ENCODE measurements around the gene SNX11. TPM values are rescaled to one million over a fixed set of nuclear protein-coding genes. Genes with fewer than 3 reads are reported as not detected.
A peak's percentile ranks its signal among the peaks of the same experiment; 100 is the strongest.
"Not testable (repeated sequence)": the region's sequence is repeated elsewhere in the genome, so short reads cannot be mapped to it uniquely, and the experiment has no call there.

Gene SNX11
- total and polyA plus RNA-seq, 4 donors = 6.4 to 11.4 (median 8.5) TPM

DNA sequence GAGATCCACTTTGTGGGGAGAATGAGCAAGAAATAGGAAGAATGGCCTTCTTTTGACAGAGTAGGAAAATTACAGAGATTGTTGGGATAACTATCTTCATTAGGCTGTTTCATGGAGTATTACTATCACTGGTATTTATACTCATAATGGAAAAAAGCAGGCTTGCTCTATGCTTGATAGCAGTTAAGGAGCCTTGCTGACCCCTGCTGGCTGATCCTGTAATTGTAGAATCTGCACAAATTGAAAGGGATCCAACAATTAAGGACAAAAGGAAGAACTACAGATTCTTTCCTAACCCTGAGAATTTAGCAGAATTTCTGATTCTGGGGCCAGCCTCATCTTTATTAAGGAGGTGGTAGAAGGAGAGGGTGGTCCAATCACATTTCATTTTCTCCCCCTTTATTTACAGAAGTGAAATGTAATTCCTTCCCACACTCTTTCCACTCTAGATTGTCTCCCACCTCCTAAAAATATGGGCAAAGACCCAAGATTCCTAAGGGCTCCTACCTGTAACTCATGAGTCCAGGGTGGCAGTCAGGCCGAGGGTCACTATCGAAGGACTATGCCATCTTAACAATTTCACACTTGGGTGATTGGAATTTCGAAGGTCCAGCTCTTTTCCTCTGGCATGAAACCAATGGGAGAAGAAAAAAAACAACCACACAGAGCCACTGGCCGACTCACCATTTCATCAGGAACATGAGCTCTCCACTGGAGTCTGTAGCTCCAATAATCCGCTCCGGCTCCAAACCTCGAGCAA, 33.1 kb upstream of the SNX11 start:
- no peaks in the 10 kb centered on the region for H3K27me3 ChIP-seq (ENCODE audit: control insufficient read depth in 4 of 4, insufficient read depth in 4 of 4, low read length in 3 of 4)
- WGBS = 75% methylated on average over 7 of the region's 7 CpGs
- no peak overlapping the region for H3K4me3 ChIP-seq (ENCODE audit: low read depth in 1 of 3, low read length in 3 of 3)
- H3K4me1 ChIP-seq (ENCODE audit: control insufficient read depth in 4 of 4, insufficient read depth in 4 of 4, low read length in 3 of 4) = peaks cover 2 to 11% (median 8%) of the 10 kb centered on the region in 4 donors
- peak; percentile 99 for TF ChIP-seq RAD21 (IDR thresholded peaks at IDR 0.05)
- no peak for TF ChIP-seq HNF4A (conservative IDR thresholded peaks at IDR 0.05)
- TF ChIP-seq FOXA1 (IDR thresholded peaks at IDR 0.05) = no peak
- peak; percentile 21 for TF ChIP-seq YY1 (IDR thresholded peaks at IDR 0.05)
- TF ChIP-seq, protein P1, sequence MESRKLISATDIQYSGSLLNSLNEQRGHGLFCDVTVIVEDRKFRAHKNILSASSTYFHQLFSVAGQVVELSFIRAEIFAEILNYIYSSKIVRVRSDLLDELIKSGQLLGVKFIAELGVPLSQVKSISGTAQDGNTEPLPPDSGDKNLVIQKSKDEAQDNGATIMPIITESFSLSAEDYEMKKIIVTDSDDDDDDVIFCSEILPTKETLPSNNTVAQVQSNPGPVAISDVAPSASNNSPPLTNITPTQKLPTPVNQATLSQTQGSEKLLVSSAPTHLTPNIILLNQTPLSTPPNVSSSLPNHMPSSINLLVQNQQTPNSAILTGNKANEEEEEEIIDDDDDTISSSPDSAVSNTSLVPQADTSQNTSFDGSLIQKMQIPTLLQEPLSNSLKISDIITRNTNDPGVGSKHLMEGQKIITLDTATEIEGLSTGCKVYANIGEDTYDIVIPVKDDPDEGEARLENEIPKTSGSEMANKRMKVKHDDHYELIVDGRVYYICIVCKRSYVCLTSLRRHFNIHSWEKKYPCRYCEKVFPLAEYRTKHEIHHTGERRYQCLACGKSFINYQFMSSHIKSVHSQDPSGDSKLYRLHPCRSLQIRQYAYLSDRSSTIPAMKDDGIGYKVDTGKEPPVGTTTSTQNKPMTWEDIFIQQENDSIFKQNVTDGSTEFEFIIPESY (IDR thresholded peaks at IDR 0.05) = no peak
- TF ChIP-seq, protein P2, sequence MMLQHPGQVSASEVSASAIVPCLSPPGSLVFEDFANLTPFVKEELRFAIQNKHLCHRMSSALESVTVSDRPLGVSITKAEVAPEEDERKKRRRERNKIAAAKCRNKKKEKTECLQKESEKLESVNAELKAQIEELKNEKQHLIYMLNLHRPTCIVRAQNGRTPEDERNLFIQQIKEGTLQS (IDR thresholded peaks at IDR 0.05) = no peak
- no peak for TF ChIP-seq GABPA (IDR thresholded peaks at IDR 0.05 in 1 of 2, conservative IDR thresholded peaks at IDR 0.05 in 1 of 2)
- TF ChIP-seq SP1 (IDR thresholded peaks at IDR 0.05) = no peak
- TF ChIP-seq TAF1 (conservative IDR thresholded peaks at IDR 0.05) = no peak
- TF ChIP-seq, protein P3, sequence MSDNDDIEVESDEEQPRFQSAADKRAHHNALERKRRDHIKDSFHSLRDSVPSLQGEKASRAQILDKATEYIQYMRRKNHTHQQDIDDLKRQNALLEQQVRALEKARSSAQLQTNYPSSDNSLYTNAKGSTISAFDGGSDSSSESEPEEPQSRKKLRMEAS (IDR thresholded peaks at IDR 0.05) = peak; percentile 27
- no peak for TF ChIP-seq FOXA2 (IDR thresholded peaks at IDR 0.05)
- TF ChIP-seq, protein P4, sequence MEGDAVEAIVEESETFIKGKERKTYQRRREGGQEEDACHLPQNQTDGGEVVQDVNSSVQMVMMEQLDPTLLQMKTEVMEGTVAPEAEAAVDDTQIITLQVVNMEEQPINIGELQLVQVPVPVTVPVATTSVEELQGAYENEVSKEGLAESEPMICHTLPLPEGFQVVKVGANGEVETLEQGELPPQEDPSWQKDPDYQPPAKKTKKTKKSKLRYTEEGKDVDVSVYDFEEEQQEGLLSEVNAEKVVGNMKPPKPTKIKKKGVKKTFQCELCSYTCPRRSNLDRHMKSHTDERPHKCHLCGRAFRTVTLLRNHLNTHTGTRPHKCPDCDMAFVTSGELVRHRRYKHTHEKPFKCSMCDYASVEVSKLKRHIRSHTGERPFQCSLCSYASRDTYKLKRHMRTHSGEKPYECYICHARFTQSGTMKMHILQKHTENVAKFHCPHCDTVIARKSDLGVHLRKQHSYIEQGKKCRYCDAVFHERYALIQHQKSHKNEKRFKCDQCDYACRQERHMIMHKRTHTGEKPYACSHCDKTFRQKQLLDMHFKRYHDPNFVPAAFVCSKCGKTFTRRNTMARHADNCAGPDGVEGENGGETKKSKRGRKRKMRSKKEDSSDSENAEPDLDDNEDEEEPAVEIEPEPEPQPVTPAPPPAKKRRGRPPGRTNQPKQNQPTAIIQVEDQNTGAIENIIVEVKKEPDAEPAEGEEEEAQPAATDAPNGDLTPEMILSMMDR (IDR thresholded peaks at IDR 0.05; ENCODE audit: low read depth, low read length, missing input control) = peak; percentile 91
- H3K36me3 ChIP-seq (ENCODE audit: control insufficient read depth in 4 of 4, insufficient read depth in 3 of 4, low read depth in 1 of 4, low read length in 3 of 4) = peaks cover 0 to 4% (median 2%) of the 10 kb centered on the region in 4 donors
- H3K9ac ChIP-seq (ENCODE audit: low read depth in 1 of 2, low read length in 2 of 2) = peak overlapping the region in 1 of 2 donors; percentile 28
- no peaks in the 10 kb centered on the region for H3K9me3 ChIP-seq (ENCODE audit: control insufficient read depth in 4 of 4, low read length in 3 of 4)
- no peak overlapping the region for H3K27ac ChIP-seq (ENCODE audit: low read depth in 1 of 2, low read length in 2 of 2)
- peak; percentile 82 for DNase-seq (ENCODE audit: low spot score)

DNA sequence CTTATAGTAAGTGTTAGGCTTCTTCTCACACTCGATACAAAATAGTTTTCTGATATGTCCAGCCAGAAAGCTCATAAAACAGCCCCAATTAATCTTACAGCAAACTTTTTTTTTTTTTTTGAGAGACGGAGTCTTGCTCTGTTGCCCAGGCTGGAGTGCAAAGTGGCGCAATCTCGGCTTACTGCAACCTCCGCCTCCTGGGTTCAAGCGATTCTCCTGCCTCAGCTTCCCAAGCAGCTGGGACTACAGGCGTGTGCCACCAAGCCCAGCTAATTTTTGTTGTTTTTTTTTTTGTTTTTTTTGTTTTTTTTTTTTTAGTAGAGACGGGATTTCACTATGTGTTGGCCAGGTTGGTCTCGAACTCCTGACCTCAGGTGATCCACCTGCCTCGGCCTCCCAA, 30.4 kb upstream of the SNX11 start:
- whole genome bisulfite sequencing = 95% methylated on average over 10 of the region's 10 CpGs
- H3K27ac ChIP-seq (ENCODE audit: low read depth in 1 of 2, low read length in 2 of 2); DNase-seq (ENCODE audit: low spot score): not testable (repeated sequence)

DNA sequence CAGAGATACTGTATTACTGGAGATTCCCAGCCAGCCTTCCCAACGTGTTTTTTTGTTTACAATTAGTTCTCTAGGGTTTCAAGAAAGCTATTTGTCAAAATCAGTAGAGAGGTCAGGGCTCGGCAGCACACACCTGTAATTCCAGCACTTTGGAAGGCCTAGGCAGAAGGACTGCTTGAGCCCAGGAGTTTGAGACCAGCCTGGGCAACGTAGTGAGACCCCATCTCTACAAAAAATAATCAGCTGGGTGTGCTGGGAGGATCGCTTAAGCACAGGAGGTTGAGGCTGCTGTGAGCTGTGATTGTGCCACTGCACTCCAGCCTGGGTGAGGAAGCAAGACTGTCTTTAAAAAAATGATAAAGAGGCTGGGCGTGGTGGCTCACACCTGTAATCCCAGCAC, 25.7 kb upstream of the SNX11 start:
- H3K27me3 ChIP-seq (ENCODE audit: control insufficient read depth in 4 of 4, insufficient read depth in 4 of 4, low read length in 3 of 4) = no peaks in the 10 kb centered on the region
- WGBS = 84% methylated on average over 5 of the region's 5 CpGs
- H3K9ac ChIP-seq (ENCODE audit: low read depth in 1 of 2, low read length in 2 of 2) = no peak overlapping the region
- H3K27ac ChIP-seq (ENCODE audit: low read depth in 1 of 2, low read length in 2 of 2) = no peak overlapping the region
- DNase-seq (ENCODE audit: low spot score) = no peak
- H3K4me3 ChIP-seq (ENCODE audit: low read depth in 1 of 3, low read length in 3 of 3) = no peak overlapping the region
- H3K4me1 ChIP-seq (ENCODE audit: control insufficient read depth in 4 of 4, insufficient read depth in 4 of 4, low read length in 3 of 4) = peaks cover 3 to 12% (median 6%) of the 10 kb centered on the region in 4 donors
- no peaks in the 10 kb centered on the region for H3K9me3 ChIP-seq (ENCODE audit: control insufficient read depth in 4 of 4, low read length in 3 of 4)
- peaks cover 0 to under 1% (median 0%) of the 10 kb centered on the region in 4 donors for H3K36me3 ChIP-seq (ENCODE audit: control insufficient read depth in 4 of 4, insufficient read depth in 3 of 4, low read depth in 1 of 4, low read length in 3 of 4)
- TF ChIP-seq FOXA1 (IDR thresholded peaks at IDR 0.05) (no peak), RXRA (IDR thresholded peaks at IDR 0.05) (no peak), EGR1 (IDR thresholded peaks at IDR 0.05; ENCODE audit: low read depth in 2 of 2) (no peak), TAF1 (conservative IDR thresholded peaks at IDR 0.05) (no peak)
- TF ChIP-seq, protein P5, sequence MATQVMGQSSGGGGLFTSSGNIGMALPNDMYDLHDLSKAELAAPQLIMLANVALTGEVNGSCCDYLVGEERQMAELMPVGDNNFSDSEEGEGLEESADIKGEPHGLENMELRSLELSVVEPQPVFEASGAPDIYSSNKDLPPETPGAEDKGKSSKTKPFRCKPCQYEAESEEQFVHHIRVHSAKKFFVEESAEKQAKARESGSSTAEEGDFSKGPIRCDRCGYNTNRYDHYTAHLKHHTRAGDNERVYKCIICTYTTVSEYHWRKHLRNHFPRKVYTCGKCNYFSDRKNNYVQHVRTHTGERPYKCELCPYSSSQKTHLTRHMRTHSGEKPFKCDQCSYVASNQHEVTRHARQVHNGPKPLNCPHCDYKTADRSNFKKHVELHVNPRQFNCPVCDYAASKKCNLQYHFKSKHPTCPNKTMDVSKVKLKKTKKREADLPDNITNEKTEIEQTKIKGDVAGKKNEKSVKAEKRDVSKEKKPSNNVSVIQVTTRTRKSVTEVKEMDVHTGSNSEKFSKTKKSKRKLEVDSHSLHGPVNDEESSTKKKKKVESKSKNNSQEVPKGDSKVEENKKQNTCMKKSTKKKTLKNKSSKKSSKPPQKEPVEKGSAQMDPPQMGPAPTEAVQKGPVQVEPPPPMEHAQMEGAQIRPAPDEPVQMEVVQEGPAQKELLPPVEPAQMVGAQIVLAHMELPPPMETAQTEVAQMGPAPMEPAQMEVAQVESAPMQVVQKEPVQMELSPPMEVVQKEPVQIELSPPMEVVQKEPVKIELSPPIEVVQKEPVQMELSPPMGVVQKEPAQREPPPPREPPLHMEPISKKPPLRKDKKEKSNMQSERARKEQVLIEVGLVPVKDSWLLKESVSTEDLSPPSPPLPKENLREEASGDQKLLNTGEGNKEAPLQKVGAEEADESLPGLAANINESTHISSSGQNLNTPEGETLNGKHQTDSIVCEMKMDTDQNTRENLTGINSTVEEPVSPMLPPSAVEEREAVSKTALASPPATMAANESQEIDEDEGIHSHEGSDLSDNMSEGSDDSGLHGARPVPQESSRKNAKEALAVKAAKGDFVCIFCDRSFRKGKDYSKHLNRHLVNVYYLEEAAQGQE (IDR thresholded peaks at IDR 0.05) = no peak
- TF ChIP-seq, protein P3 (IDR thresholded peaks at IDR 0.05) = no peak
- TF ChIP-seq, protein P1 (IDR thresholded peaks at IDR 0.05) = no peak

More for the DNA sequence above, 30.4 kb upstream of the SNX11 start:
- H3K4me1 ChIP-seq (ENCODE audit: control insufficient read depth in 4 of 4, insufficient read depth in 4 of 4, low read length in 3 of 4); H3K36me3 ChIP-seq (ENCODE audit: control insufficient read depth in 4 of 4, insufficient read depth in 3 of 4, low read depth in 1 of 4, low read length in 3 of 4); H3K9me3 ChIP-seq (ENCODE audit: control insufficient read depth in 4 of 4, low read length in 3 of 4); H3K4me3 ChIP-seq (ENCODE audit: low read depth in 1 of 3, low read length in 3 of 3); H3K27me3 ChIP-seq (ENCODE audit: control insufficient read depth in 4 of 4, insufficient read depth in 4 of 4, low read length in 3 of 4); H3K9ac ChIP-seq (ENCODE audit: low read depth in 1 of 2, low read length in 2 of 2): not testable (repeated sequence)

Measured in liver (tissue), 9 donors.